IPS-11a (cell line): ENCODE results near the gene ANOS1.

Source experiments
- H3K4me3 ChIP-seq: one replicate; pipeline ENCODE4 v1.5.1; 2013; ENCODE audit warnings: low read depth, low read length, control low read depth

ANOS1 gene

DNA sequence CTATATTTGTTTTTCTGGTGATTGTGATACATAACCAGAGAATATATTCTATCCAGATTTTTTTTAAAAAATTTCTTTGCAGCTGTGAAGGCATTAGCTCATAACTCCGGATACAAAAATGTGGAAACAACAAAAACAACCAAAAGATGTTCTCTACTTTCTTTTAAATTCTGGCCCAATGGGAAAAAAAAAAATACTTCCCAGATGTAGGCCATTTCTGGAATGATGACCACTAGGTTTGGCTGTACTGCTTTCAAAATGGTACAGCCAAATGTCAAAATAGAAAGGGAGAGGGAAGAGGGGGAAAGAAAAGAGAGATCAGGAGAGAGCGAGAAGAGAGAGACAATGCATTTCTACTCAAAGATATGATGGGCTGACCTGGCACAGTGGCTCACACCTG is 14.6 kb downstream of the ANOS1 start:
- no peak overlapping the region for H3K4me3 ChIP-seq

DNA sequence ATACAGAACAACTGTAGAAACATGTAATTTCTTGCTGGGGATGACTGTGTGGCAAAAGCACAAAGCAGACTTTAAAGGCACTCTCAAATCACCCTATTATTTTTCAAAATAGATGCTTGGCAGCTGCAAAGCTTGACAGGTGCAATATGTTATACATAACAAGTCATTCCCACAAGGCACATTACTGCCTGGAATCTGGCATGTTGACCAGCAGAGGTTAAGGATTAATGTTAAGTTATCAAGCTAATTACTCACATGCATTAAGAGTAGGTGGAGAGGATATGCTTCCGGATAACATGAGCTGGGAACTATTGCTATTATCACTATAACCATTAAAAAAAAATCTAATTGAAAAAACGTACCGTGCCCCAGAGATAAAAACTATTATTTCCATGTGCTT is 17.8 kb downstream of the ANOS1 start:
- H3K4me3 ChIP-seq = no peak overlapping the region

DNA sequence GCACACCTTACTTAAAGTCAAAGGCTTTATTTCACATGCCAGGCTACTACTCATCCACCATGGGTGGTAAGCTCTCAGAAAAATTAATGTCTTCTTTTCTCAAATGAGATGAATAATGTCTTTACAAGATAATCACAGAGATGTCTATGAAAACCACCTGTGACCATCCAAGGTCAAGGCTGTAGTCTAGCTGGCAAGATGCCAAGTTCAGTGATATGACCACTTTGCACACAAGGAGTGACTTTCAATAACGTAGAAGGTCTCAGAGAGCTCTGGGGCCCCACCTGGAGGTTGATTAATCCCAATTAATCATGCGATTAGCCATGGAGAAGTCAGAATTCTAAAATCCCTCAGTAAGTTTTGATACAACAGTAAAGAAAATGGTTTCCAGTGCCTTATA is 20.5 kb downstream of the ANOS1 start:
- no peak overlapping the region for H3K4me3 ChIP-seq

DNA sequence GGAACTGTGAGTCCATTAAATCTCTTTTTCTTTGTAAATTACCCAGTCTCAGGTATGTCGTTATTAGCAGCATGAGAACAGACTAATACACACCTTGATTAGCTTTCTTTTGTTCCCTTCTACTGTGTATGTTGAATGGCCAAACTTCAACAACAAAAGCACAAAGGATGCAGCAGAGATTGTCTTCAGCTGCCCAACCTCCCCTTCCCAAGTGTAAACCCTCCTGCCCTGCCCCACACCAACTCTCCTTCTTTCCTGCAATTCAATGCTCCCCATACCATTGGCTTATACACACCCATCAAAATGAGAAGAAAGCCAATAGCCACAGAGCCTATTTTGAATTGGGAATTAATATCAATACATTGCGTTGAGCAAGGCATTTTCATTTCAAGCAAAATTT is 27.8 kb downstream of the ANOS1 start:
- H3K4me3 ChIP-seq = no peak overlapping the region

DNA sequence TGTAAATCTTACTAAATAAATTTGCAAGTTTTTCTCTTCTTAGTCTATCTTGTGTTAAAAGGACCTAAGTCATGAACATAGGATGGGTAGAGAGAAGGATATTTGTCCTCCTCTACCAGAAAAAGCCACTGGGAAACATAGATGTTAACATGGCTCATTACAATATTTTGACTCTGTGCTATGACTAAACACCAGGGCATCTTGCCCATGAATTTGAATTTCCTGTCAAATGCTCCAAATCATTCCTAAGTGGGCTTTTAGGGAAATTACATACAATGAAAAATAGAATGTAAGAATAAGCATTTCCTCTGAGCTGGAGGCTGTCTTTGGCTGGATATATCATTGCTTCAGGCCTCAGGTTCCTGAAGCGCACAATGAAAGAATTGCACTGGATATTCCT is 39.1 kb downstream of the ANOS1 start:
- H3K4me3 ChIP-seq = no peak overlapping the region

DNA sequence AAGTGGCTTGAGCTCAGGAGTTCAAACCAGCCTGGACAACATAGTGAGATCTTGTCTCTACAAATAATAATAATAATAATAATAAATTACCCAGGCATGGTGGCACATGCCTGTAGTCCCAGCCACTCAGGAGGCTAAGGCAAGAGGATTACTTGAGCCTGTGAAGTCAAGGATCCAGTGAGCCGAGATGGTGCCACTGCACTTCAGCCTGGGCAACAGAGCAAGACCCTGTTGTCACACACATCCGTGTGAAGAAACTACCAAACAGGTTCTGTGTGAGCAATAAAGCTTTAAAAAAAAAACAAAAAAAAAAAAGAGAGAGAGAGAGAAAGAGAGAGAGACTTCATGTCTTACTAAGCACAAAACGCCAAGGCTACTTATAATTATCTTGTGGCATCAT is 42.5 kb downstream of the ANOS1 start:
- no peak overlapping the region for H3K4me3 ChIP-seq

DNA sequence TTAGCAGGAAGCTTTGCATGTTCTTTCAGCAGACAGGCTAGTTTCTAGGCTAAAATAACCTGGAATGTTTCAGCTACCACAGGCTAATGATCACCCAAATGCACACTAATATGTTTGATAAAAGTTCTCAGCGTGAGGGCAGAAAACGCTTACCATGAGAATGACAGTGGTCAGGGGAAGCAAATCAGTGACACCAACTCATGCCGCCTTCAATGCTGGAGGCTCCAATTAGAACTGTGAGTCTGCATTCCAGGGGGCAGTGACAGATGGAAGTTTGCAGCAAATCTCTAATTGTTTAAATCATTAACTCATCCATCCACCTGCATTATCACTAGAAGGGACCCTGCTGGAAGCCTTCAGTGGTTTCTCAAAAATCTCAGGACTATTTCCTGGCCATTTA is 43.2 kb downstream of the ANOS1 start:
- no peak overlapping the region for H3K4me3 ChIP-seq

DNA sequence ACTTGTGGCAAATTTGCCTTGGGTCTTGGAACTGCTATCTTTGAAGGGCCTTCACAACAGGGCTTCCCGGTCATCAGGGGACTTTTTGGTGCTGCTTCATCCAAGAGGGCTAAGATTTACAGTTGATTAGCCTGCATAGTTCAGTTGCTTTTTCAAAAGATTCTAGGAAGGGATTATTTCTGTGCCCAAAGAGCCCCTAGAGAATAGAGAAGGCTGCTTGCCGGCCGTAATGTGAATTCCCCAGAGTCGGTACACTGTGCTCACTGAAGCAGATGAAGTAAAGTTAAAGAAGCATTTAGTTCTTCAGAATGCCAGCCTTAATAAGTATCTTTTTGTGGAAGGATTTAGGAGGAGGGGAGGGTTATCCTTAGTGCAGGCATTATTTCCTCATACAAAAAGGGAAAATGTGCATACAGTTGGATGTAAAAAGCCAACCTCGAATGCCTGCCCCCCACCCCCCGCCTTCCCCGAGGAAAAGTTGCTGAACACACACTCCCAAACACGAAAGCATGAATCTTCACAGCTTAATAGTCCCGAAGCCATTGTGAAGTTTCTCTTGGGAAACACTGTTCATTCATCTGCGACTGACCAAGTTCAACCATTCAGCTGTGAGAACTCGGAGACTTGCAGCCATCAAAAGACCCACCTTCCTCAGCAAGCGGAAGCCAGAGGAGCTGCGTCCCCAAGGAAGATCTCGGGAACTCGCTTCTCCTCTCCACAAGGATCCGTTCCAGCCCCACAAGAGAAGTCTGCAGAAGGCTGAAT is 47.6 kb downstream of the ANOS1 start:
- no peak overlapping the region for H3K4me3 ChIP-seq

DNA sequence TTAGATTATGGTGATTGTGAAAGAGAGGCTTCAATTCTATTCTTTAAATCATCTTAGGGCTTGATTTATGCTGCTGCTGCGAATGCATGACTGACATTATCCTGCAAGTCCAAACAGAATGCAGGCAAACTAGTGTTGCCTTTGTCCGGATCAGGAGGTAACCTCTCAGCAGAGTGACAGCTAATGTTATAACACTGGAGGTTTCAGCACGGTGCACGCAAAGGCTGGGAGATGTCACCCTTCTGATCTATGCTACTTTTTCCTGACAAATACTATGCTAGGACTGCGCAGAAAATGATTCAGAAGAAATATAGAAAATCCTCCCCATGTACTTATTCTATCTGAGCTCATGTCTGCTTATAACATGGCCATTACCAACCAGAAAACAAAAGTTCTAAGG is 48.2 kb downstream of the ANOS1 start:
- no peak overlapping the region for H3K4me3 ChIP-seq

DNA sequence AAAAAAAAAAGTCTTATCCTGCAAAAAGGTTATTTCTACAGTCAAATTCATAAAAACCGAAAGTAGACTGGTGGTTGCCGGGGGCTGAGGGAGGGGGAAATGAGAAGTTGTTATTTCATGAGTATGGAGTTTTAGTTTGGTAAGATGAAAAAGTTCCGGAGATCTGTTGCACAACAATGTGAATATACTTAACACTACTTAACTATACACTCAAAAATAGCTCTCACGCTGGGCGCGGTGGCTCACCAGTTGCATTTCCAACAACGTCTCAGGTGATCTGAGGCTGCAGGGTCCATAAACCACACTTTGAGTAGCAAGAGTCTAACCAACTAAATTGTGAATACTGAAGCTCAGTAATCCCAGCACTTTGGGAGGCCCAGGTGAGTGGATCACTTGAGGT is 52.4 kb downstream of the ANOS1 start:
- no peak overlapping the region for H3K4me3 ChIP-seq

DNA sequence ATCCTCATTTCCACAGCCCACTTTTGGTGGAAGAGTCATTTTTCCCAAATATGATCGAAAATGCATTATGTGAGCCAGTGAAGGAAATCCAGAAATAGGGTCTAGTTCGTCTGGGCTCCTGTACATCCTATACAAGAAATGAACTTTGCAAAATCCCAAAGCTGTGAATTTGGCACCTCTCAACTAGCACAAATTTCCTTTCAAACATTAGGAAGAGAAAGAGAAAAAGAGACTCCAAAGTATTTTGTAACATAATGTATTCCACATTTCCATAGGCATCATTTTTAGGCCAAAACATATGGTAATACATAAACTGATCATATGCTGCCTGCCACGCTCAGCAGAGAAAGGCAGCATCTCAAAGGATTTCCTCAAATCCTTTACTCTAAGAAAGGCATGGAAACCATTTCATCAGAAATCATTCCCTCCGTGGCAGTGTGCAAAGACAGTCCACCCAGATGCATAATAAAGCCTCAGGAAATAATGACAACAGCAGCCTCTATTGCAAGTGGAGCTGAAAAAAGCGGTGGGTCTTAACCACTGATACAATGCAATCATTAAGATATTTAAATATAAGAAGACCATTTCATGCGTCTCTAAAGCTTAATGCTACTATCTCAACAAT is 56.8 kb downstream of the ANOS1 start:
- no peak overlapping the region for H3K4me3 ChIP-seq

DNA sequence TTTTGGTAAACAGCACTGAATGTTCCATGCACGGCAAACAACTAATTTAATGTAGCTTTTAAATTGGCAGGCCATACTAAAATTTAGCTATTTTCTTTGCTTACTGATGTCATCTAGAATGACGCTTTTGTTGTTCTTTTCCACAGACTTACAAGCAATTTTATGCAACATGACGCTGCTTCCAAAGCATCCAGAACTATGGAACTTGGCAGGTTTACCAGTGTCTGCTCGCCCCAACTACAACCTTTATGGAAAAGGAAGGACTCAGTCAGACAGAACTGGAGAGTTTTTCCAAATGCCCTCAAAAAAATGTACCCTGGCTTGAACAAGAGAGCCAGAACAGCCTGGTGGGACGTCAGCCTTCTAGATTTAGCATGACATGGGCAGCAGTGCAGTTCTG is 58.7 kb downstream of the ANOS1 start:
- H3K4me3 ChIP-seq = no peak overlapping the region

DNA sequence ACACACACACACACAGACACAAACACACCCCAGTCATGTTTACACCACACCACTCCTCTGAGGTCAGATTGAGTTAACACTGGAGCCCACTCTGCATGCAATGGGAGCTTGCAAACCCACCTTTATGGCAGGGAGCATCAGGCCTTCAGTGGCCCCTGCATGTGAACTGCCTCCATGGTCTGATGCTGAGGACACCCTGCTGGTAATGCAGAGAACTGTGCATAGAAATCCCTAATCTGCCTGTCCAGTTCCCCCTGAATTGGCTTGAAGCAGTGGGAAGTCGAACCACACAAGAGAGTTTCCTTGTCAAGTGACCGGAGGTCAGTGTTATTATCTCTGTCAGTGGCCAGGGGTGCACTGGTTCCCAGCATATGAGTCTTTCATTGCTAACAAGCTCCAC is 59.8 kb downstream of the ANOS1 start:
- no peak overlapping the region for H3K4me3 ChIP-seq

DNA sequence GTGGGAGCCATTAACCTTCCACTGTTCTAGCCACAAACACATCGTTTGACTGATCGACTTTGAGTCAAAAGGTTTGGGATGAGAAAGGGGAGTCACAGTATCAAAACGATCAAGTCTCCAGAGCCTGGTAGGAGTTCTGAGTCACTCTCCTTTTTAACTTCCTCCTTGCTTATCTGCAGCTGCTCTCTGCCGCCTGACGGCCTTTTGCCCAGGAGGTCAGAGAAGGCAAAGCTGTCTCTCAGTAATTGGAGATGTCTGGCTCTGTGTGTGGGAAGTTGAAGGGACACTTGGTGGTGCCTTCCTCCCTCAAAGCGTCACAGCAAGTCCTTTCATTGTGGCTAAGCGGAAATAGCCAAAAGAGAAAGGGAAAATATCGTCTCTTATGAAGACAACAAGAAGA is 63.1 kb downstream of the ANOS1 start:
- no peak overlapping the region for H3K4me3 ChIP-seq

DNA sequence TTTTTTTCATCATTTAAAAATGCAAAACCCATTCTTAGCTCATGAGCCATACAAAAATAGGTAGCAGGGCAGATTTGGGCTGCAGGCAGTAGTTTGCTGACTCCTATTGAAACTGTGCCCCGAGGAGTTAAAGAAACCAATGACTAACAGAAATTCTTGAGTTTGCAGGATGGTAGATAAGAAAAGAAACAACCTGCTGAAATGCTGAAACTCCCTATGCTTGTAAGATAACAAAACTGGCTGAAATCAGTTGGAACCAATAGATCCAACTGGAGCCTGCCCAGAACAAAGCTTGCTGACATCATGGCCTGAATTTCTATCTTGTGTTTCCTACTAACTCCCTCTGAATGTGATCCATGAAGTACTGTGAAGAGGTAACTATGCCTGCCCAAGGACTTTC is 68.6 kb downstream of the ANOS1 start:
- no peak overlapping the region for H3K4me3 ChIP-seq

DNA sequence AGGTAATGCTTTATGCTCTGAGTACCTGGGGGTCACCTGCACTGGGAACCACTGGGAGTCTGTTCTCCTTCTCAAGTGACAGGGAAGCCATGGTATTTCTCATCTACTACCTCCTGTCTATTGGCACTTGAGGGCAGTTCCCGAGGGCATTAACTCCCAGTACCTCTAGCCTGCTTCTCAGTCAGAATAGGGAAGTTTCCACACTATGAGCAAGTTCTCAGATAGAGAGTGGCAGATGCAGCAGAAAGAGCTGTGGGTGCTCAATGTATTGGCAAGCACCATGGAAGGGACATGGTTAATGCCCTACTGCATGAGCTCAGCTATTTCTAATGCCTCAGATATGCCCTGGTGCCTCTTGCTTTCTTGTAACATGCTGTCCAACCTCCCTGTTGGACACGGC is 74.1 kb downstream of the ANOS1 start:
- H3K4me3 ChIP-seq = no peak overlapping the region

DNA sequence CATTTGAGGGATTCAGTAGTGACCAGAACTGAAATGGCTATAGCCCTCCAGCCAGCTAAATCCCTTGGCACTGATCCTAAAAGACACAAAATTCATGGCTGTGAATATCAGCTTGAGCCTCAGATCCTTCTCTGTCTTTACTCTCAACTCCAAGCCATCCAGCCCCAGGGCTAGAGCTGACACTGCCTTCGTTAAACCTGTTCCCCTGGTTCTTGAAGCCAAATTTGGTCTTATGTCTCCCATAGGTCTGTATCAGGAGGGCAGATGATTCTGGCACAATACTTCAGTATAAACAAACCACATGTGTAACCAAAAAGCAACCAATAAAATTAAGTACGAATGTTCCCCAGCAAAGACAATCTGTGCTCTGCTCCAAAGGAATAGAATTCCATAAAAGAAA is 78.0 kb downstream of the ANOS1 start:
- no peak overlapping the region for H3K4me3 ChIP-seq

DNA sequence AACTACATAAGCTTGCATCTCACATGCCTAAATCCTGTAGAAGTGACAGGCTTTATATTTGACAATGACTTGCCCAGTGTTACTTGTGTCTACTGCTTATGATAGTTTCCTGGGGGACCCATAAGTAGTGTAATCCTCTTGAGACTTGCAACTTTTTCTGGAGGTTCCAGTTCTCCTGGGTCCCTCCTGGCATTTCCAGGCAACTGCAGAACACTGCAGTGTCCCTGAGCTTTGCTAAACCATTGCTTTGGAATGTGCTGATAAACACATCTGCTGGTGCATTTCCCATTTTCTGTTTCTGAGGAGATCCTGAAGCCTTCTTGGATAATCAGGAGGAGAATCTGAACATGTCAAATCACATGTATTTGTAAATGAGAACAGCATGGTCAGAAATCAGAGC is 82.0 kb downstream of the ANOS1 start:
- no peak overlapping the region for H3K4me3 ChIP-seq

DNA sequence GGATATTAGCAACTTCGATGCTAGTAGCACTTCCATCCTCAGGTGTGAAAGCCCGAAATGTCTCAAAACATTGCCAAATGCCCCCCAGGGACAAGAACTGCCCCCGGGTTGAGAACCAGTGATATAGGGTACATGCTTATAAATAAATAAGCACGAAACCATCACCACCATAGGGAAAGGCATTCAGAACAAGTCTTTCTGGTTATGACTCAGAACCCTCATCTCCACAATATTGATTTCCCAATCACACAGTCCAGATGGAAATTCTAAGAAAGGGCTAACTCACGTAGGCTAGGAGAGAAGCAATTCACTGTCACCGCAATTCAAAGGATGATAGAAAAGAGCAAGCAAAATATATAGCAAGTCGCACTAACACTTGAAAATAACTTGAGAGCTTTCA is 84.8 kb downstream of the ANOS1 start:
- H3K4me3 ChIP-seq = no peak overlapping the region

DNA sequence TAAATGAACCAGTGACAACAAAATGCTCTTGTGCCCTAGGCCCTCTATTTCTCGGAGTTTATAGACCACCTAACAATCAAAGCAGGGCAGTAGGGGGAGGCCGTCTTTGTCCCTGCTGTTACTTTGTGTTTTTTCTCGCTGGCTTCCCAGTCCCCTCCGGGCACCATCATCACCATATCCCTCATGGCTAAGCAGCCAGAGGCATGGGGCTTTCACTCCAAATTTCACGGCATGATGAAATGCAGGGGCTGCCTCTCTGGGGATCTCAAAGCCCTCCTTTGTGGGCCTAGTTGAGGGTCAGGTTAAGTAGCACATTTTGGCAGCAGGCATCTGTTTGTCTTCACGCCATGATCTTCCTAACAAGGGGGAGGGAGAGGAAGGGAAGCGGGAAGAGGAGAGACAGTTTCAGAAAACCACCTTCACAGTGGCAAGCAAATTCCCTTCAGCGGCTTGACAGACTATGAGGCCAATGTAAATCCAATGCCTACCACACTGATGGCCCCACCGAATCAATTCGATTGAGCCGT is 91.9 kb downstream of the ANOS1 start:
- H3K4me3 ChIP-seq = no peak overlapping the region

DNA sequence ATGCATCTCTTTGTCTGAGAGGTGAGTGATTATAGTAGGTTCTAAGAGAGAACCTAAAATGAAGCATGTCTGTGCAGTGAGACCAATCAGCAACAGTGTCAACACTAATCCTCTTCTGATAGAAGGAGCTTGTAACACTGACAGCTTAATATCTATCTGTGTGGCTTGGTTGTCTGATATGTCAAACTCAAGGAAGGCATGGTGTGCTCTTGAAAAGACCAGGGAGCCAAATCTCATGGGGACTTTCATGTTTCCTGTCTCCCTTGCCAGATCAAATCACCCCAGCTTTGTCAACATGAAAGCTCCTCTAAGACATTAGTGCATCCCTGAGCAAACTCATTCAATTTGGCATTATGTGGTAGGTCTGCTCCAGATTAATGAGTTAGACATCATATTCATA is 95.4 kb downstream of the ANOS1 start:
- no peak overlapping the region for H3K4me3 ChIP-seq

DNA sequence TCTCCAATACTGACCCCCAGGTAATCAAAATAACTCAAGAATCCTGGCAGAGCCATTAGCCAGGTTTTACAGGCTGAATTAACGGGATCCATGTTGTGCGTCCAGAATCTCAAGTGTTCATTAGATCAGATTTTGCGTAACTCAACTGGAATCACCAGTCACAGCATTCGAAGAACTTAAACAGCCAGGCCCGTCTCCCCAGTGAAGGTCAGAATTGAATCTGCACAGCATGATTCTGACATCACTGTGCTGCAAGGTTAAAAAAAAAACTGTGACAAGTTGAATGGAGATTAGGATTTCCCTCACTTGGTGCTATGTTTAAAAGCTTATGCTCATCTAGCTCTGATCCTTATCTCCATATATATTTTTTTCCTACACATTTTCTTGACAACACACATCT is 96.1 kb downstream of the ANOS1 start:
- H3K4me3 ChIP-seq = no peak overlapping the region

DNA sequence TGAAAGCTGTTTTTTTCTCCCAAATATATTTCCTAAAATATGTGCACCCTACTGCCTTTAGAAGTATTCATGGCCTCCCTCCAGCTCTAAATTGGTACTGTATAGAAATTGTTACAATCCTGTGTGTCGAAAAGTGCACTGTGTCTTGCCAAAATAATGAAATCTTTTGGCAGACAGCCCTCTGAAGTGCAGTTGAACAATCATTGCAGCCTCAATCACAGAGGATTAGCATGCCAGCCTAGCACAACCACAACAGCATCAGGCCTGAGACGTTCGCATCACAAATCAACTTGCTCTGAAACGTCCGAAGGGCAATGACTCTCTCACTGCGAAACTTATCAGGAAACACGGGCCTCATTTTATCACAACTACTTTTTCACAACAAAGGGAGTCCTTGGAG is 99.0 kb downstream of the ANOS1 start:
- no peak overlapping the region for H3K4me3 ChIP-seq
